ENCODE results near the gene CCT8L2. TPM values are rescaled to one million over a fixed set of nuclear protein-coding genes. Genes with fewer than 3 reads are reported as not detected.
"Not testable (repeated sequence)": the region's sequence is repeated elsewhere in the genome, so short reads cannot be mapped to it uniquely, and the experiment has no call there.

The CCT8L2 gene
- not detected for total RNA-seq

GRCh38 chr22:16592710-16593109, at the start of gene CCT8L2:
TSS of gene CCT8L2 (minus strand) at chr22:16592810. CDS start at chr22:16592550, 260 bp downstream.
- not testable (repeated sequence) for H3K36me3 ChIP-seq; H3K4me3 ChIP-seq; H3K4me1 ChIP-seq (ENCODE audit: control insufficient read depth in 1 of 2, low read depth in 2 of 2); H3K27ac ChIP-seq; H3K27me3 ChIP-seq (replicated peaks; ENCODE audit: insufficient read depth); ATAC-seq (ENCODE audit: insufficient number of reproducible peaks, low FRiP score, low read depth); DNase-seq (ENCODE audit: low spot score); H3K9me3 ChIP-seq

GRCh38 chr22:16635442-16635841, 42.8 kb upstream of the CCT8L2 start:
- not testable (repeated sequence) for ATAC-seq (ENCODE audit: insufficient number of reproducible peaks, low FRiP score, low read depth); DNase-seq (ENCODE audit: low spot score); H3K27me3 ChIP-seq (replicated peaks; ENCODE audit: insufficient read depth); H3K4me1 ChIP-seq (ENCODE audit: control insufficient read depth in 1 of 2, low read depth in 2 of 2); H3K9me3 ChIP-seq; H3K27ac ChIP-seq; H3K36me3 ChIP-seq; H3K4me3 ChIP-seq

GRCh38 chr22:16634092-16634491, 41.5 kb upstream of the CCT8L2 start:
- H3K27ac ChIP-seq; DNase-seq (ENCODE audit: low spot score); H3K4me3 ChIP-seq; H3K27me3 ChIP-seq (replicated peaks; ENCODE audit: insufficient read depth); H3K9me3 ChIP-seq; ATAC-seq (ENCODE audit: insufficient number of reproducible peaks, low FRiP score, low read depth); H3K4me1 ChIP-seq (ENCODE audit: control insufficient read depth in 1 of 2, low read depth in 2 of 2); H3K36me3 ChIP-seq: not testable (repeated sequence)

GRCh38 chr22:16628476-16628875, 35.9 kb upstream of the CCT8L2 start:
- not testable (repeated sequence) for H3K36me3 ChIP-seq; H3K9me3 ChIP-seq; ATAC-seq (ENCODE audit: insufficient number of reproducible peaks, low FRiP score, low read depth); H3K4me3 ChIP-seq; H3K27ac ChIP-seq; H3K27me3 ChIP-seq (replicated peaks; ENCODE audit: insufficient read depth); DNase-seq (ENCODE audit: low spot score); H3K4me1 ChIP-seq (ENCODE audit: control insufficient read depth in 1 of 2, low read depth in 2 of 2)

GRCh38 chr22:16625018-16625417, 32.4 kb upstream of the CCT8L2 start:
- H3K9me3 ChIP-seq; H3K27ac ChIP-seq; H3K4me1 ChIP-seq (ENCODE audit: control insufficient read depth in 1 of 2, low read depth in 2 of 2); ATAC-seq (ENCODE audit: insufficient number of reproducible peaks, low FRiP score, low read depth); H3K36me3 ChIP-seq; H3K4me3 ChIP-seq; H3K27me3 ChIP-seq (replicated peaks; ENCODE audit: insufficient read depth); DNase-seq (ENCODE audit: low spot score): not testable (repeated sequence)

- H3K4me3 ChIP-seq; ATAC-seq (ENCODE audit: insufficient number of reproducible peaks, low FRiP score, low read depth): not testable (repeated sequence)
These were observed 31.0 kb upstream of the CCT8L2 start for GRCh38 chr22:16623595-16623994.

GRCh38 chr22:16617516-16617915, 24.9 kb upstream of the CCT8L2 start:
- H3K27me3 ChIP-seq (replicated peaks; ENCODE audit: insufficient read depth); H3K36me3 ChIP-seq; ATAC-seq (ENCODE audit: insufficient number of reproducible peaks, low FRiP score, low read depth); DNase-seq (ENCODE audit: low spot score); H3K27ac ChIP-seq; H3K9me3 ChIP-seq; H3K4me1 ChIP-seq (ENCODE audit: control insufficient read depth in 1 of 2, low read depth in 2 of 2); H3K4me3 ChIP-seq: not testable (repeated sequence)

More at GRCh38 chr22:16623595-16623994, 31.0 kb upstream of the CCT8L2 start:
- H3K27me3 ChIP-seq (replicated peaks; ENCODE audit: insufficient read depth); DNase-seq (ENCODE audit: low spot score); H3K4me1 ChIP-seq (ENCODE audit: control insufficient read depth in 1 of 2, low read depth in 2 of 2); H3K27ac ChIP-seq; H3K36me3 ChIP-seq; H3K9me3 ChIP-seq: not testable (repeated sequence)

GRCh38 chr22:16616390-16616938, 23.9 kb upstream of the CCT8L2 start:
- H3K4me3 ChIP-seq; H3K36me3 ChIP-seq; H3K27me3 ChIP-seq (replicated peaks; ENCODE audit: insufficient read depth); H3K27ac ChIP-seq; H3K9me3 ChIP-seq; H3K4me1 ChIP-seq (ENCODE audit: control insufficient read depth in 1 of 2, low read depth in 2 of 2); ATAC-seq (ENCODE audit: insufficient number of reproducible peaks, low FRiP score, low read depth); DNase-seq (ENCODE audit: low spot score): not testable (repeated sequence)

GRCh38 chr22:16615606-16616245, 23.1 kb upstream of the CCT8L2 start:
- not testable (repeated sequence) for H3K36me3 ChIP-seq; ATAC-seq (ENCODE audit: insufficient number of reproducible peaks, low FRiP score, low read depth); H3K27ac ChIP-seq; H3K9me3 ChIP-seq; H3K27me3 ChIP-seq (replicated peaks; ENCODE audit: insufficient read depth); H3K4me3 ChIP-seq; DNase-seq (ENCODE audit: low spot score); H3K4me1 ChIP-seq (ENCODE audit: control insufficient read depth in 1 of 2, low read depth in 2 of 2)
